ENCODE results near the gene EFHC1.

The EFHC1 gene

GRCh38 chr6:52522151-52522626 is 102.0 kb downstream of the EFHC1 start:
- no peak for DNase-seq

- DNase-seq, result no peak
Measured at GRCh38 chr6:52522655-52523054, 102.5 kb downstream of the EFHC1 start.

- DNase-seq, result no peak
Measured at GRCh38 chr6:52523378-52524142, 103.4 kb downstream of the EFHC1 start.

GRCh38 chr6:52524918-52525317 is 104.8 kb downstream of the EFHC1 start:
- no peak for DNase-seq

- DNase-seq, result no peak
Measured at GRCh38 chr6:52526634-52527033, 106.5 kb downstream of the EFHC1 start.

GRCh38 chr6:52527436-52527835 is 107.3 kb downstream of the EFHC1 start:
- no peak for DNase-seq

- DNase-seq, result no peak
Measured at GRCh38 chr6:52529311-52529710, 109.2 kb downstream of the EFHC1 start.

- no peak for DNase-seq
Measured at GRCh38 chr6:52530351-52530750, 110.2 kb downstream of the EFHC1 start.

- no peak for DNase-seq
Measured at GRCh38 chr6:52531396-52531795, 111.3 kb downstream of the EFHC1 start.

GRCh38 chr6:52531834-52532233 is 111.7 kb downstream of the EFHC1 start:
- DNase-seq, result no peak

GRCh38 chr6:52532457-52532856 is 112.3 kb downstream of the EFHC1 start:
- DNase-seq, result no peak

GRCh38 chr6:52533491-52533890 is 113.3 kb downstream of the EFHC1 start:
- DNase-seq, result no peak

GRCh38 chr6:52534363-52534762 is 114.2 kb downstream of the EFHC1 start:
- DNase-seq, result no peak

- no peak for DNase-seq
Measured at GRCh38 chr6:52534966-52535390, 114.8 kb downstream of the EFHC1 start.

- no peak for DNase-seq
Measured at GRCh38 chr6:52535711-52536423, 115.7 kb downstream of the EFHC1 start.

- DNase-seq, result no peak
Measured at GRCh38 chr6:52536424-52536916, 116.3 kb downstream of the EFHC1 start.

GRCh38 chr6:52537001-52537753 is 117.0 kb downstream of the EFHC1 start:
- no peak for DNase-seq

- DNase-seq, result no peak
Measured at GRCh38 chr6:52538252-52538900, 118.2 kb downstream of the EFHC1 start.

- DNase-seq, result no peak
Measured at GRCh38 chr6:52538901-52539354, 118.8 kb downstream of the EFHC1 start.

GRCh38 chr6:52539607-52540006 is 119.5 kb downstream of the EFHC1 start:
- no peak for DNase-seq

GRCh38 chr6:52540286-52540902 is 120.3 kb downstream of the EFHC1 start:
- DNase-seq, result no peak

- DNase-seq, result no peak
Measured at GRCh38 chr6:52541135-52541534, 121.0 kb downstream of the EFHC1 start.

Measured in effector CD8-positive, alpha-beta T cell (primary cell).